NCI-H1092 treated with DMSO at 0.1 percent for 48 hours (cell line): ENCODE results near the gene SPAAR.

Experiments used
- DNase-seq: peaks from one replicate; lab custom pipeline; 2025; lab: John Stamatoyannopoulos, UW

Gene SPAAR

DNA sequence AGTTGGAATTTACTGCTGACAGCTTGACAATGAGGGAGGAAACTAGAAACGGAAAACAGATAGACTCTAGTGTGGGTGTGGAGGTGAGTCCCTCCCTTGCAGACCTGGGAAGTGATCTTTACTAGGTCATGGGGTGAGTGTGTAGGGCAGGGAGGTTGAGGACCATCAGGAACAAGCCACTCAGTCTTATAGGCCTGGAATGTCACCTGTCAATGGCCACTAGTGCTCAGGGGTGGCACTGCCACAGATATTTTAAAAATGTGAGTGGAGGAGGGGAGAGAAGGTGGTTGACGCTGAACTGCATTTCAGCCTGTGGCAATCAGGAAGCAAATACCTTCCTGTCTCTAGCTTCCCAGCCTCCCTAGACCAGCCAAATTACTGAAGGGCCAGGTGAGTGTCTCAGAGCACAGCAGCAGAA lies 39.6 kb downstream of the SPAAR start:
- no peak for DNase-seq

DNA sequence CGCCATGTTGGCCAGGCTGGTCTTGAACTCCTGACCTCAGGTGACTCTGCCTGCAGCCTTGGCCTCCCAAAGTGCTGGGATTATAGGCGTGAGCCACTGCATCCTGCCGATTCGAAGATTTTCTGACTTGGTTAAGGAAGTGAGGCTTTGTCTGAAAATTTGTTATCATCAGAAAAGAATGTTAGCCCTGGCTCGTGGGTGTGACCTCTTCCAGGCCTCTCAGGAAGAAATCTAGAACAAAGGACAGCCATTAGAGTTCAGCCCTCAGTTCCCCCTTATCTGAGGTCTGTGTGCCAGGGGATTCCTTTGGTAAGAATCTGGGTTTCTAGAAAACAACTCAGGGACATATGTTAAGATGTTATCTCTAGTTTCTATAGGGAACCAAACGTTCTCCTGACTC lies 42.4 kb downstream of the SPAAR start:
- no peak for DNase-seq

DNA sequence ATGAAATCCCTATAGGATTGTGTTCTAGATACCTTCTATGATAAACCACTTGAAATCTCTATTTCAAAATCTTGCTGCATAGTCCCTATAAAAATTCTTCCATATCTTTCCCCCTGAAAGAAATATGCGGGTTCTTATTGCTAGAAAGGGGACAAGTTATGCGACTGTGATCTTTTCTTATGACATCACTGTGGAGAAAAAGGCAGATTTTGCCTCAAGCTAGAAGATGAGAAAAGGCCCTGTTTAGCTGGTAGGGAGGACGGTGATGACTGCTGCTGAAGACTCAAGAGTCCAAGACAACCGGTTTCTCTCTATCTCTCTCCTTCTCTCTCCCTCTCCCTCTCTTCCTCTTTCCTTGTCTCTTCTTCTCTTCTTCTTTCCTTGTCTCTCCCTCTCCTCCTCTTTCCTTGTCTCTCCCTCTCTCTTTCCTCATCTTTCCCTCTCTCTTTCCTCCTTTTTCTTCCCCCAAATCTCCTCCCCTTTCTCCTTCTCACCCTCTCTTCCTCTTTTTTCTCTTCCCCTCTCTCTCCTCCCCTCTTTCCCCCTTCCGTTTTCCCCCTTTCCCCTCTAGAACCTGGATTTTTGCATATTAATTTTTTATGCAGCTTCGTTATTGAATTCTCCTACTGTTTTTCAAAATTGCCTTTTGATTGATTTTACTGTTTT lies 43.4 kb downstream of the SPAAR start:
- DNase-seq: no peak

DNA sequence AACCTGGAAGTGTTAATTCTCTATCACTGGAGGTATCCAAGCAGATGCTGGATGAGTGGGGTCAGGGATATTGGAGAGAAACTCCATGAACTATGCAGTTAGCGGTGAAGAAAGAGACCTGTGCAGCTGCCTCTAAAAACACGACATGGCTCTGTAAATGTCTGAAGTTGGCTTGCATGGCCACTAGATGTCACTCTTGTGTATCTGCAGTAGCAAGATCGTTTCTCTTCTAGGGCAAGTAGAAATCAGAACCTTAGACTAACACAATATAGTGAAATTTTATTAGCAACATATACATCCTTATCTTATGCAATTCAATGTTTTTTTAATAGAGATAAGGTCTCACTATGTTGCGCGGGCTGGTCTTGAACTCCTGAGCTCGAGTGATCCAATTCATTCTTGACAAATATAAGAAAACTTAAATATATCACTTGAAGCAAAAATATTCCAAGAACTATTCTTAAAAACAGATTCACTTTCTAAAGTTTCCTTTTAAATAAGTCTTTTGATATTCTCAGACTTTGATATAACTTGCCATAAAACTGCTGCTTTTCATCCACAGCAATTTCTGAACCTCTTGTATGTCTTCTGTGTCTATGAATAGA lies 45.8 kb downstream of the SPAAR start:
- peak; percentile 84 for DNase-seq

DNA sequence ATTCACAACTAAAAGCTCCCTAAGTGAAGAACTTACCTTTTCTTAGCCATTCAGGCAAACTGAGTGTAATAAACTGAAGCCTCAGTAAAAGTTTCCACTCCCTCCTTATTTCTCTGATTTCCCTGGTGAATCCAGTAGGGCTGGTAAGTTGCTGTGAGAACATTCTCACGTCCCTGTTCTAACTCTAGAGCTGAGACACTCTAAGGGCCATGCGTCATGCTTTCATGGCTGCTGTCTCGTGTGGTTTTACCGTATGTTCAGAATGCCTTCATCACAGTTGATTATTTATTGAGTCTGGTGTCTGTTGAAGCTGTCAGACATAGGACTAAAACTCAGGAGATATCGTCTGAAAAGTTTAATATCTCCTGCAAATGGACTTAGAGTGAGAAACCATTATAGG lies 47.4 kb downstream of the SPAAR start:
- no peak for DNase-seq

DNA sequence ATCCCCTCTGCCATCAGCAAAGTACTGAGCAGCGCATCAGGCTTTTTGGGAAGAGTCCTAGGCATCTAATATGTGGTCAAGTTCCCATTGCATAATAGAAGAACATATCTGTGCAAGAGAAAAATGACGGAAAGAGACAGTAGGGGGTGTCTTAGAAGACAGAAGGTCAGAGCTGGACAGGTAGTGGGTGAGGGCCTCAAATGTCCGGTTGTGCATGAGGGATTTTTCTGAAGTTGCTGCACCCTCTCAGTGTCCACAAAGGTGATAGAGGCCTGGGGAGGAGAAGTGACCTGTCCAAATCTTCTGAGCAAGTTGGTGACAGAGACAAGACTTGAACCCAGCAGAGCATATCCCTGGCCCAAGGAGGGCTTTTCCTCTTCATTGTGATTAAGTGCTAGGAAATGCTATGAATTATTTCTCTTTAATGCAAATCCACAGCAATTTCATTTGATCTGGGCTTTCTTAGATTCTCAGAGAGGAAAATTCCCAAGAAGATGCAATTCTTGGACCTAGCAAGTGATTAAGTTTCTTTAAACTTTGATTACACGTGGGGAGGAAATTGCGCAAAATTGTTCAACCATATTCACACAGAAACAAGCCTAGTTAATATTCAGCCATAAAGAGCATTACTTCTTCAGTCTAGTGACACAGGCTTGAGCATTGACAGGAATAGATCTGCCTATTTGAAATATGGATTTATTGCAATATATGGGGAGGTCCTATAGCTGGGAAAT lies 49.0 kb downstream of the SPAAR start, which contains the start of gene OR2S2:
TSS of gene OR2S2 (minus strand) at position 51 of the 734 bp plus-strand sequence. CDS start 56 bp downstream, outside the sequence.
- DNase-seq: no peak

DNA sequence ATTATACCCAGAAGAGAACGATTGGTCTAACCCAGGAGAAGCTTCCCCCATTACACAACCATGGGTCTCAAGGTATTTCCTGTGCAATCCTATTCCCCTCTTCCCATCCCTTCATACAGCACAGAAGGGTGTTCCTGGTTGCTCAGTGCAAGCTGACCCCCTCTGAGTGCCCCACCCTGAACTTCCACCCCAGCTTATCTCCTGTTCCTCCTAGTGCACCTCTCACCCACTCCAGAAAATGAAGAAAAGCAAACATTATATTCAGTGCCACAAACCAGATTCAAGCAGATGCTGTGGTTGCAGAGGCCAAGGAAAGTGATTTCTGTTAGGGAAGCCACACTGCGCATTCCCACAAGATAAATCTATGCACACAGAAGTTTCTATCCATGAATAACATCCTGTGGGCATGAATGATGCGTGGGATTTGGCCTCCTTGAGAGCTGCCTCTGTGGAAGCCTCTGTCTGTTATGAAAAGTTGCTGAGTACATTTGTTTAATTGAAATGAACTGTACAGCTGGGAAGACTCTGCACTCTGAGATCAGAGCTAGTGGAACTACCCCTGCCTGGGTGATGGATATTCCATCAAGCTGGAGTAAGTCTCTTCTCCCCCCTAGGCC lies 50.9 kb downstream of the SPAAR start:
- DNase-seq: no peak
